ENCODE results near the gene FRMD4A.

DNA sequence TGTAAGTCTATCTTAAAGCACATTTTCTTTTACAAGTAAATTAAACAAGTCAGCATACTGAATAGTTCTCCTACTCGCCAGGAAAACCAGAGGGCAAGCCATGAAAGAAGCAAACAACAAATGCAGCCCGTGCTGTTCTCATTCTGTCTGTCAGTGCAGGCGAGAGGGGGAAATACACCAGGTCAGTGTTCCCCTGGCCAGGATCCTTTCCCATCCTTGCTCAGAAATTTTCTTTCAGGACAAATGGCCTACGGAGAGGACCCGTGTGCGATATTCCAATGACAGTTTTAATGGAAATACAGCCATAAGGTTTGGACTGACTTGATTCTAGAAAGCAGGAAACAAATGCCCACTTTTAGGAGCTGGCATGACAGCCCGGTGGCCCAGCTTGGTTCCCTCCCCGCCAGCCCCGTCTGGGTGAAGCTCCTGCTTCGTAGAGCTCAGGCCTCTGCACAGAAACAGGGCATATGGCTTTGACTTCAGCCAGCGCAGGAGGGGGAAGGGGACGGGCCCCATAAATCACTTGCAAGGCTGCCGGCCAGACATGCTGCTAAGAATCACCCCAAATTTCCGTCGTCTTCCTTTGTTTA is 67.8 kb downstream of the FRMD4A start:
- TF ChIP-seq, protein P1, sequence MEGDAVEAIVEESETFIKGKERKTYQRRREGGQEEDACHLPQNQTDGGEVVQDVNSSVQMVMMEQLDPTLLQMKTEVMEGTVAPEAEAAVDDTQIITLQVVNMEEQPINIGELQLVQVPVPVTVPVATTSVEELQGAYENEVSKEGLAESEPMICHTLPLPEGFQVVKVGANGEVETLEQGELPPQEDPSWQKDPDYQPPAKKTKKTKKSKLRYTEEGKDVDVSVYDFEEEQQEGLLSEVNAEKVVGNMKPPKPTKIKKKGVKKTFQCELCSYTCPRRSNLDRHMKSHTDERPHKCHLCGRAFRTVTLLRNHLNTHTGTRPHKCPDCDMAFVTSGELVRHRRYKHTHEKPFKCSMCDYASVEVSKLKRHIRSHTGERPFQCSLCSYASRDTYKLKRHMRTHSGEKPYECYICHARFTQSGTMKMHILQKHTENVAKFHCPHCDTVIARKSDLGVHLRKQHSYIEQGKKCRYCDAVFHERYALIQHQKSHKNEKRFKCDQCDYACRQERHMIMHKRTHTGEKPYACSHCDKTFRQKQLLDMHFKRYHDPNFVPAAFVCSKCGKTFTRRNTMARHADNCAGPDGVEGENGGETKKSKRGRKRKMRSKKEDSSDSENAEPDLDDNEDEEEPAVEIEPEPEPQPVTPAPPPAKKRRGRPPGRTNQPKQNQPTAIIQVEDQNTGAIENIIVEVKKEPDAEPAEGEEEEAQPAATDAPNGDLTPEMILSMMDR (conservative IDR thresholded peaks at IDR 0.05; ENCODE audit: low read depth, low read length): no peak
- no peak for TF ChIP-seq EZH2phosphoT487 (IDR thresholded peaks at IDR 0.05; ENCODE audit: borderline replicate concordance, low read length)
